Liver (tissue), 9 donors: ENCODE data around the gene MOXD1. TPM values are rescaled to one million over a fixed set of nuclear protein-coding genes. Genes with fewer than 3 reads are reported as not detected.

Source experiments
- DNase-seq: peaks from one replicate; pipeline ENCODE4 v3.0.0-alpha.2; 2017; ENCODE audit warnings: low spot score
- H3K27ac ChIP-seq, 2 donors: one replicate each; pipeline ENCODE4 v1.7.0; 2013; ENCODE audit warnings: inconsistent platforms in 2 of 2, low read length in 2 of 2, control low read depth in 1 of 2, low read depth in 1 of 2, mild to moderate bottlenecking in 1 of 2
- H3K27me3 ChIP-seq, 4 donors: one replicate each; pipeline versions ENCODE4 v1.6.1 to v1.7.0; 2013; ENCODE audit warnings: low read length in 3 of 4, inconsistent platforms in 1 of 4, mild to moderate bottlenecking in 1 of 4, moderate library complexity in 1 of 4; ENCODE audit not compliant: control insufficient read depth in 4 of 4, insufficient read depth in 4 of 4
- H3K36me3 ChIP-seq, 4 donors: one replicate each; pipeline versions ENCODE4 v1.6.1 to v1.7.0; 2013; ENCODE audit warnings: low read length in 3 of 4, mild to moderate bottlenecking in 3 of 4, low read depth in 1 of 4, moderate library complexity in 1 of 4; ENCODE audit not compliant: control insufficient read depth in 4 of 4, insufficient read depth in 3 of 4
- H3K4me1 ChIP-seq, 4 donors: one replicate each; pipeline versions ENCODE4 v1.6.1 to v1.7.0; 2013; ENCODE audit warnings: low read length in 3 of 4, mild to moderate bottlenecking in 3 of 4, moderate library complexity in 1 of 4; ENCODE audit not compliant: control insufficient read depth in 4 of 4, insufficient read depth in 4 of 4
- H3K4me3 ChIP-seq, 3 donors: one replicate each; pipeline versions ENCODE4 v1.6.1 to v1.7.0; 2013; ENCODE audit warnings: low read length in 3 of 3, control low read depth in 1 of 3, low read depth in 1 of 3, mild to moderate bottlenecking in 1 of 3
- H3K9ac ChIP-seq, 2 donors: one replicate each; pipeline ENCODE4 v1.7.0; 2013; ENCODE audit warnings: low read length in 2 of 2, mild to moderate bottlenecking in 2 of 2, moderate library complexity in 2 of 2, control low read depth in 1 of 2, low read depth in 1 of 2
- H3K9me3 ChIP-seq, 4 donors: one replicate each; pipeline versions ENCODE4 v1.6.1 to v1.7.0; 2013; ENCODE audit warnings: low read length in 3 of 4; ENCODE audit not compliant: control insufficient read depth in 4 of 4
- ATF3 ChIP-seq: IDR thresholded peaks from 2 replicates; pipeline ENCODE4 v1.6.1; 2016; ENCODE audit warnings: antibody characterized with exemption
- CTCF ChIP-seq: fragments of 150-350 bp; IDR thresholded peaks from 2 replicates; pipeline ENCODE4 v1.5.1; 2017; ENCODE audit warnings: improper control_type of control experiment, low read depth, low read length; ENCODE audit not compliant: missing input control
- EGR1 ChIP-seq, 2 donors: IDR thresholded peaks; 2 replicates each; pipeline ENCODE4 v1.6.1; 2016 to 2018; ENCODE audit warnings: antibody characterized with exemption in 2 of 2, low read depth in 2 of 2
- FOXA1 ChIP-seq: IDR thresholded peaks from 2 replicates; pipeline ENCODE4 v1.6.1; 2016; ENCODE audit warnings: antibody characterized with exemption
- FOXA2 ChIP-seq: IDR thresholded peaks from 2 replicates; pipeline ENCODE4 v1.6.1; 2016; ENCODE audit warnings: antibody characterized with exemption
- GABPA ChIP-seq, 2 donors: IDR thresholded peaks in 1 of 2; conservative IDR thresholded peaks in 1 of 2; 2 replicates each; pipeline ENCODE4 v1.6.1; 2016; ENCODE audit warnings: antibody characterized with exemption in 2 of 2, mild to moderate bottlenecking in 1 of 2, moderate library complexity in 1 of 2
- HNF4A ChIP-seq, 2 donors: conservative IDR thresholded peaks; 2 replicates each; pipeline ENCODE4 v1.6.1; 2016; ENCODE audit warnings: antibody characterized with exemption in 2 of 2, mild to moderate bottlenecking in 2 of 2
- HNF4G ChIP-seq: IDR thresholded peaks from 2 replicates; pipeline ENCODE4 v1.6.1; 2016; ENCODE audit warnings: antibody characterized with exemption
- JUND ChIP-seq, 2 donors: IDR thresholded peaks; 2 replicates each; pipeline ENCODE4 v1.6.1; 2016; ENCODE audit warnings: antibody characterized with exemption in 2 of 2
- MAX ChIP-seq: IDR thresholded peaks from 2 replicates; pipeline ENCODE4 v1.6.1; 2016; ENCODE audit warnings: antibody characterized with exemption
- NR2F2 ChIP-seq: IDR thresholded peaks from 2 replicates; pipeline ENCODE4 v1.6.1; 2016; ENCODE audit warnings: antibody characterized with exemption
- RAD21 ChIP-seq, 2 donors: IDR thresholded peaks; 2 replicates each; pipeline ENCODE4 v1.6.1; 2016; ENCODE audit warnings: antibody characterized with exemption in 2 of 2, mild to moderate bottlenecking in 2 of 2
- REST ChIP-seq: IDR thresholded peaks from 2 replicates; pipeline ENCODE4 v1.6.1; 2016; ENCODE audit warnings: antibody characterized with exemption, mild to moderate bottlenecking
- RXRA ChIP-seq, 2 donors: IDR thresholded peaks; 2 replicates each; pipeline ENCODE4 v1.6.1; 2017 to 2018; ENCODE audit warnings: antibody characterized with exemption in 2 of 2, mild to moderate bottlenecking in 1 of 2
- SP1 ChIP-seq: IDR thresholded peaks from 2 replicates; pipeline ENCODE4 v1.6.1; 2018; ENCODE audit warnings: antibody characterized with exemption, mild to moderate bottlenecking
- TAF1 ChIP-seq: conservative IDR thresholded peaks from 2 replicates; pipeline ENCODE4 v1.6.1; 2016; ENCODE audit warnings: antibody characterized with exemption, mild to moderate bottlenecking
- YY1 ChIP-seq: IDR thresholded peaks from 2 replicates; pipeline ENCODE4 v1.6.1; 2016; ENCODE audit warnings: antibody characterized with exemption, mild to moderate bottlenecking
- ZBTB33 ChIP-seq: IDR thresholded peaks from 2 replicates; pipeline ENCODE4 v1.6.1; 2016; ENCODE audit warnings: antibody characterized with exemption
- WGBS: extraction: QIAGEN DNeasy Blood & Tissue Kit; methylation state at CpG from one replicate; pipeline ENCODE4 v1.1.7; 2013; 5-methylcytosine and 5-hydroxymethylcytosine counted together
- polyA plus RNA-seq, 2 donors: library from polyadenylated mRNA; stranded (reverse) in 1 of 2; unstranded in 1 of 2; fragments of 200-250 nt in 1 of 2; fragments of >200 nt in 1 of 2; fragmentation: Nextera tagmentation in 1 of 2; extraction: Ambion mirVana in 1 of 2; gene quantifications; one replicate each; pipeline versions ENCODE4 v1.2.1 to v1.2.3, GENCODE V29; 2013 to 2015
- total RNA-seq, 2 donors: library from RNA; depleted of rRNA; stranded (reverse); fragments of >200 nt; gene quantifications; one replicate each; pipeline ENCODE4 v1.2.3, GENCODE V29; 2014
- donor health status: healthy.
- donor health status: healthy.
- donor health status: healthy.
- donor health status: healthy.
- donor health status: healthy.

The MOXD1 gene
- total and polyA plus RNA-seq, 4 donors = 0.14 to 0.48 (median 0.24) TPM

GRCh38 chr6:132348231-132348630 lies 53.0 kb downstream of the MOXD1 start:
- no peaks in the 10 kb centered on the region for H3K27me3 ChIP-seq
- 83% methylated on average over 1 of the region's 1 CpG for WGBS
- no peaks in the 10 kb centered on the region for H3K36me3 ChIP-seq
- peaks cover 4 to 10% (median 8%) of the 10 kb centered on the region in 4 donors for H3K9me3 ChIP-seq
- no peak overlapping the region for H3K27ac ChIP-seq
- H3K9ac ChIP-seq = no peak overlapping the region
- no peak for TF ChIP-seq FOXA2
- no peak for TF ChIP-seq ZBTB33
- TF ChIP-seq FOXA1 = no peak
- no peak for TF ChIP-seq HNF4A (conservative IDR thresholded peaks at IDR 0.05)
- no peak for TF ChIP-seq RXRA (IDR thresholded peaks at IDR 0.05)
- no peak for TF ChIP-seq RAD21 (IDR thresholded peaks at IDR 0.05)
- TF ChIP-seq YY1 = no peak
- no peak for TF ChIP-seq MAX
- TF ChIP-seq NR2F2 = no peak
- TF ChIP-seq EGR1 (IDR thresholded peaks at IDR 0.05; ENCODE audit: low read depth in 2 of 2) = no peak
- no peak for TF ChIP-seq JUND (IDR thresholded peaks at IDR 0.05)
- TF ChIP-seq REST = no peak
- TF ChIP-seq TAF1 = no peak
- no peak for TF ChIP-seq HNF4G
- TF ChIP-seq SP1 = no peak
- no peak for TF ChIP-seq GABPA (IDR thresholded peaks at IDR 0.05 in 1 of 2, conservative IDR thresholded peaks at IDR 0.05 in 1 of 2)
- no peak for DNase-seq
- H3K4me1 ChIP-seq = no peaks in the 10 kb centered on the region
- no peak overlapping the region for H3K4me3 ChIP-seq

- Histone ChIP-seq H3K36me3 (no peaks in the 10 kb centered on the region), H3K4me1 (no peaks in the 10 kb centered on the region), H3K4me3 (no peak overlapping the region), H3K27me3 (peaks cover 0 to 4% (median 0%) of the 10 kb centered on the region in 4 donors), H3K27ac (no peak overlapping the region), H3K9me3 (peaks cover 4 to 10% (median 8%) of the 10 kb centered on the region in 4 donors), H3K9ac (no peak overlapping the region)
- WGBS = 73% methylated on average over 5 of the region's 5 CpGs
- TF ChIP-seq MAX (no peak), REST (no peak), CTCF (no peak), ATF3 (no peak), RAD21 (IDR thresholded peaks at IDR 0.05) (no peak), JUND (IDR thresholded peaks at IDR 0.05) (no peak), FOXA1 (no peak), ZBTB33 (no peak), NR2F2 (no peak)
- DNase-seq = no peak
Observed at GRCh38 chr6:132344811-132345210, 56.5 kb downstream of the MOXD1 start.
